Right forelimb (tissue), 1 donor: ENCODE results near the gene PIPOX.

Source experiments
- DNase-seq: peaks from one replicate; pipeline ENCODE4 v3.0.0-alpha.2; 2018

Gene PIPOX

DNA sequence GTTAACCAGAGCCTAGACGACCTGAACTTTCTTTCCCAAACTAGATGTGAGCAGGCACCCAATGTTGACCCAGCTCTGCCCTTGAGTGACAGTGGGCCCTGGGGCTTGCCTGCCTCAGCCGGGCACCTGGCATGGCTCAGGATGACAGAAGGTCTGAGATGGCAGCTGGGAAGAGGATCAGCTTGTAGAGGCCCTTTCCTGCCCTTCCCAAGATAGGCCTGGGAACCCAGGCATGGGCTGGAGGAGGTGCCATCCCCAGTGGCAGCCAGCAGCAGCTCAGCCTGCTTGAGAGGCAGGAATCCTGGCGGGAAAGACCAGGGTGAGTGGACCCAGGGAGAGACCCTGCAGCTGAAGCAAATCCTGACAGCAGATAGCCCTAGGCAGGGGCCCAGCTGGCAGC is 59.1 kb downstream of the PIPOX start:
- no peak for DNase-seq

GRCh38 chr17:29102741-29103181 is 59.8 kb downstream of the PIPOX start:
- no peak for DNase-seq

- DNase-seq, result no peak
Observed at GRCh38 chr17:29103341-29103740, 60.4 kb downstream of the PIPOX start.
